Measurements from ENCODE around the gene SNRNP25.
"Not testable (repeated sequence)": the region's sequence is repeated elsewhere in the genome, so short reads cannot be mapped to it uniquely, and the experiment has no call there.

Gene SNRNP25

DNA sequence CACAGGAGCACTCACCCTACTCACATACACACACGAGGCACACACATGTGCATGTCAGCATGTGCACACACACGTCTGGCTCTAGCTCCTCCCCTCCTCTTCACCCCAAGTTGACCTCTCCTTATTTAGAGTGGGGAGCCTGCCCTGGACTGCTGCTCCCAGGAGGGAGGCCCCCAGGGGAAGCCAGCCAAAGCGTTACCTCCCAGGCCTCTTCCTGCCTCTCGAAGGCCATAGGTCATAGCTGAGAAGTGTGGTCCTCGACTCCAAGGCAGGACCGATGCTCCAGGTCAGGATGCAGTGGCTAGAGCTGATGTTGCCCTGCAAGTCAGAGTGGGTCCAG is 19.0 kb upstream of the SNRNP25 start:
- H3K4me3 ChIP-seq (ENCODE audit: low read depth, low read length): no peak overlapping the region
- H3K9me3 ChIP-seq (ENCODE audit: control insufficient read depth, insufficient read depth, low read length): no peaks in the 10 kb centered on the region
- H3K4me1 ChIP-seq (ENCODE audit: control insufficient read depth, insufficient read depth, low read length): no peaks in the 10 kb centered on the region
- H3K36me3 ChIP-seq (ENCODE audit: control insufficient read depth, insufficient read depth, low read length): peaks cover 9% of the 10 kb centered on the region; the same call in 1 of the 2 replicates
- no peak overlapping the region for H3K9ac ChIP-seq (ENCODE audit: low read depth, low read length)
- no peaks in the 10 kb centered on the region for H3K27me3 ChIP-seq (ENCODE audit: control insufficient read depth, insufficient read depth, low read length)
- H3K27ac ChIP-seq (ENCODE audit: low read depth, low read length): no peak overlapping the region

DNA sequence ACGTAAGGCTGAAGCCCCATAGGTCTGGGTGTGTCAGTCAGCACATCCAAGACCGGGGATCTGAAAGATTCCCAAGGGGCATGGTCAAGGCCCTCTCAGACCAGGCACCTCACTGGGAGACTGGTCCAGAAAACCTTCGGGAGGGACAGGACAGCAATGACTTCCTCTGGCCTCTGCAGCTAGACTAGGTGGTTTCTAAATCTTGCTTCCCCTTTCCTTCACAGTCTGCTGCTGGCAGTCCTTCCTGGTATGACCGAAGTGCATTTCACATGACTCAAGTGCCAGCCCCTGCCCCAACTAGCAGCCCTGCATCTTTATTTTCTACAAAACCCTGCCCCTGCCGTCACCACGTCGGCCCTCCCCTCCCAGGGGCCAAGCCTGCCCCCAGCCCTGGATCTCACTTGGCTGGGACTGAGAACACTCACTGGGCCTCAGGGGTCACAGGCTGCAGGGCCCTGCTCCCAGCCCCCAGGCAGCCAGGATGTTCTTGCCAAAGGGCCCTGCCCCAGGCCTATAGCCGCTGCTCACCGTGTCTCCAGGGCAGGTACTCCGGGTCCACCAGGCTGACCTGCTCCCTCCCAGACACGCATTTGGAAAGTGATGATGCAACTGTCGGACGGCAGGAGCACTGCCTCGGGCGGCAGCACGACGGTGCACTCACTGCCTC is 18.5 kb upstream of the SNRNP25 start:
- Histone ChIP-seq H3K27me3 (ENCODE audit: control insufficient read depth, insufficient read depth, low read length) (no peaks in the 10 kb centered on the region), H3K36me3 (ENCODE audit: control insufficient read depth, insufficient read depth, low read length) (peaks cover 14% of the 10 kb centered on the region), H3K9me3 (ENCODE audit: control insufficient read depth, insufficient read depth, low read length) (no peaks in the 10 kb centered on the region), H3K9ac (ENCODE audit: low read depth, low read length) (no peak overlapping the region), H3K27ac (ENCODE audit: low read depth, low read length) (no peak overlapping the region), H3K4me1 (ENCODE audit: control insufficient read depth, insufficient read depth, low read length) (no peaks in the 10 kb centered on the region), H3K4me3 (ENCODE audit: low read depth, low read length) (no peak overlapping the region)

DNA sequence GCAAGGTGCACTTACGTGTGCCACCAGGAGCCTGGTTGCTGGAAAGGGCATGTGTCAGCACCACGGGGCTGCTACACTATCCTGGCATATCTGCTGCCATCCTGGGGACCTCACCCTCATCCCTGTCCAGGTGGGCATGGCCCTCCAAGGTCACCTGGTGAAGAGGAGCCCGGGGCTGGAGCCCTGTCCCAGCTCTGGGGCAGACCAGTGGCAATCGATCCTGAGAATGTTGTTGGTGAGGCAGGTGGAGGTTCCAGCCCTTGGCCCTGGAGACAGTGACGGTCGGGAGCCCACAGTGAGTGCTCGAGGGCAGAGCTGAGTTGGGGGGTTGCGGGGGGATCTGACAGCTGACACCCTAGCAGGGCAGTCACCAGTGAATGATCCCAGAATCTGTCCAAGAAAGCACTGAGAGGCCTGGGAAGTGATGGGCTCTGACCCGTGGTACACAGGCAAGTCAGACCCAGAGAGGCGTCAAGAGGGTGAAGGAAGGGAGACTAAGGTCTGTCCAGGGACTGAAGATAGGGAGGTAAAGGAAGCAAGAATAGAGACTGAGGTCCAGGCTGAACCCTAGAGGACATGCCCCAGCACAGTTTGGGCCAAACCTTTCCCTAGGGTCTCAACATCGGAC is 17.8 kb upstream of the SNRNP25 start:
- H3K27ac ChIP-seq (ENCODE audit: low read depth, low read length): no peak overlapping the region
- no peaks in the 10 kb centered on the region for H3K9me3 ChIP-seq (ENCODE audit: control insufficient read depth, insufficient read depth, low read length)
- no peaks in the 10 kb centered on the region for H3K27me3 ChIP-seq (ENCODE audit: control insufficient read depth, insufficient read depth, low read length)
- no peak overlapping the region for H3K9ac ChIP-seq (ENCODE audit: low read depth, low read length)
- no peak overlapping the region for H3K4me3 ChIP-seq (ENCODE audit: low read depth, low read length)
- H3K36me3 ChIP-seq (ENCODE audit: control insufficient read depth, insufficient read depth, low read length): peaks cover 16% of the 10 kb centered on the region
- H3K4me1 ChIP-seq (ENCODE audit: control insufficient read depth, insufficient read depth, low read length): no peaks in the 10 kb centered on the region

DNA sequence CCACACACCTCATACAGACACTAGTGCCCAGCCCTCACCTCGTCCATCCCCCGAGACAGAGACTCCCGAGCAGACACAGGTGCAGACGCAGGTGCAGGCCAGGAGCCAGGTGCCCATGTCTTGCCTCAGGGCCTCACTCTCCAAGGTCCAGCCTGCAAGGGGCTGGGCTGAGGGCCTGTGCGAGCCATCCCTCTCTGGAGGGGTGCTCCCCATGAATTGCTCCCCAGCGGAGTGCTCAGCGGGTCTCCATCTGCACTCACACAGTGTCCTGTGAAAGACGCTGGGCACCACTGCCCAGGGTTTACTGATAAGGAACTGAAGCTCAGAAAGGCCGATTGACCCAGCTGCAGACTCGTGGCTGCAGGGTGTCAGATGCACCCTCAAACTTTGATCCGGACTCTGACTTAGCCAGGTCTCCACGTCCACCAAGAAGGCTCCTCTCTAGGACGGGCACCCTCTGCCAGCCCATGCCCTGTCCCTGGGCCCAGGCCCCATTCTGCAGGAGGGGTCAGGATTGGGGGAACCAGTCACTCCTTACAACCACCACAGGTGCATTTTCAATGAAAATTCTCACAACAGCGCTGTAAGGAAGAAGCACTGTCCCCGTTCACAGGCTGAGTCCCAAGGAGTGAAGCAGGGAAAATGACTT is 17.2 kb upstream of the SNRNP25 start:
- H3K4me1 ChIP-seq (ENCODE audit: control insufficient read depth, insufficient read depth, low read length): no peaks in the 10 kb centered on the region
- no peak overlapping the region for H3K9ac ChIP-seq (ENCODE audit: low read depth, low read length)
- H3K4me3 ChIP-seq (ENCODE audit: low read depth, low read length): no peak overlapping the region
- H3K9me3 ChIP-seq (ENCODE audit: control insufficient read depth, insufficient read depth, low read length): no peaks in the 10 kb centered on the region
- peaks cover 23% of the 10 kb centered on the region for H3K36me3 ChIP-seq (ENCODE audit: control insufficient read depth, insufficient read depth, low read length)
- H3K27me3 ChIP-seq (ENCODE audit: control insufficient read depth, insufficient read depth, low read length): no peaks in the 10 kb centered on the region
- no peak overlapping the region for H3K27ac ChIP-seq (ENCODE audit: low read depth, low read length)

DNA sequence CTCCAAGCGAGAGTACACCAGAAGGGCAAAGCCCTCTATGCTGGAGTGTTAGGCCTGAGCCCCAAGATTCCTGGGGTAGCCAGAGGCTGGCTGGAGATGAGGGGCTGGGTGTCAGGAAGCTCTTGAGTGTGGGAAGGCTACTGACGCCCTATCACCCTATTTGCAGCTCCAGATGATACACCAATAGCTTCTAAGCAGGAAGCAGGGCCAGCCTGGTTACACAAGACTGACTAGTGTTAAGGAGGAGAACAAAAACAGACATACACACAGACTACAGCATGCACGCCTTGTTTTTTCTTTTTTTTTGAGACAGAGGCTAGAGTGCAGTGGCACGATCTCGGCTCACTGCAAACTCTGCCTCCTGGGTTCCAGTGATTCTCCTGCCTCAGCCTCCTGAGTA is 16.1 kb upstream of the SNRNP25 start:
- Histone ChIP-seq H3K9me3 (ENCODE audit: control insufficient read depth, insufficient read depth, low read length) (0 out of 2 replicates have a peak, but pooled peaks cover 3% of the 10 kb centered on the region), H3K9ac (ENCODE audit: low read depth, low read length) (no peak overlapping the region), H3K27ac (ENCODE audit: low read depth, low read length) (no peak overlapping the region), H3K4me1 (ENCODE audit: control insufficient read depth, insufficient read depth, low read length) (no peaks in the 10 kb centered on the region), H3K36me3 (ENCODE audit: control insufficient read depth, insufficient read depth, low read length) (peaks cover 34% of the 10 kb centered on the region), H3K4me3 (ENCODE audit: low read depth, low read length) (no peak overlapping the region), H3K27me3 (ENCODE audit: control insufficient read depth, insufficient read depth, low read length) (no peaks in the 10 kb centered on the region)

DNA sequence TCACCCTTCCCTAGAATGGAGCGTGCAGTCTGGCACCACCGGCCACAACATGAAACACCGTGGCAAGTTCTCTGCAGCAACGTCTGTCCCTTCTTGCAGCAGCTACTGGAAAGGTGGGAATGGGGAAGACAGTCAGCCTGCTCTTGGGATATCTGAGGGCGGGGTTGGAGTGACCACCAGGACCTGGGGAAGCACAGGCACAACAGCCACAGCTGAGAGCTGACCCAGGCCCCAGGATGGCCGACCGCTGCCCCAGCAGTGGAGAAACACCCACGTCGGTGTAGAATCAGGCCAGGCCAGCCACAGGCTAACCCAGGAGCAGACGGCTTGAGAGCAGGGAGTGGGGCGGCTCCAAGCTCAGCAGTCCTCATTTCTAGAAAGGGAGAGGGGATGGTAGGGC is 15.4 kb upstream of the SNRNP25 start:
- H3K36me3 ChIP-seq (ENCODE audit: control insufficient read depth, insufficient read depth, low read length): peaks cover 41% of the 10 kb centered on the region
- not testable (repeated sequence) for H3K4me3 ChIP-seq (ENCODE audit: low read depth, low read length); H3K27ac ChIP-seq (ENCODE audit: low read depth, low read length)

DNA sequence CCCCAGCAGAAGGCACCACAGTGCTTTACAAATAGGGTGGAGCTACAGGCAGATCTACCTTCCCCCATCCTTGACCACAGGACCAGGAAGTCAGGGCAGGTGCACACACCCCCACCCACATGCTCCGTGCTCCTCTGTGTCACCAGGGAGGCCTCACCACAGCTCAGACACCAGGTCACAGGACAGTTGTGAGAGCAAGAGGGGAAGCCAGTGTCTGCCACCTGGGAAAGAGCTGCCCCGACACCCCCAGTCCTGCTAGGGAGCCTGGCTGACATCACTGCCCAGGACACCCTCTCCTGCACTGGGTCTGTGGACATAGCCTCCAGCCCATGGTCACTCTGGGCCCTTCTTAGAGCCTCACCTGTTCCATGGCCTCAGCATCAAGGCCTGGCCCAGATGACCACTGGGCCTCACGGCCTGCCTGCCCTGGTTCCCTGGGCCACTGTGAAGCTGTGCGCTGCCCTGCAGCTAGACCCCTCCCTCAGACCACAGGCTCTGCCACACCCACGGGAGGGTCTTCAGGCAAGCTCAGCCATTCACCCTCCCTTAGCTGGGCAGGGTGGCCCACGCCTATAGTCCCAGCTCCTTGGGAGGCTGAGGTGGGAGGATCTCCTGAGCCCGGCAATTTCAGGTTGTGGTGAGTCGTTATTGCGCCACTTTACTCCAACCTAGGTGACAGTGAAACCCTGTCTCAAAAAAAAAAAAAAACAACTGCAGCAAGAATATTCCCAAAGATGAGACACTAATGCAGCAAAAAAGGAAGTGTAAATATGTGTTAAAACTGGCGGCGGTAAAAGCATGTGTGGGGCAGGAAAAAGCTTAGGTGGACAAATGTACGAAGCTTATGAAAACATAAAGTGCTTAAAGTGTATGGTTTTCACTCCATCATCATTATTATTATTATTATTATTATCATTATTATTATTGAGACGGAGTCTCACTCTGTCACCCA is 14.4 kb upstream of the SNRNP25 start:
- Histone ChIP-seq H3K27ac (ENCODE audit: low read depth, low read length) (no peak overlapping the region), H3K9me3 (ENCODE audit: control insufficient read depth, insufficient read depth, low read length) (0 out of 2 replicates have a peak, but pooled peaks cover 3% of the 10 kb centered on the region), H3K27me3 (ENCODE audit: control insufficient read depth, insufficient read depth, low read length) (no peaks in the 10 kb centered on the region), H3K4me3 (ENCODE audit: low read depth, low read length) (no peak overlapping the region), H3K9ac (ENCODE audit: low read depth, low read length) (no peak overlapping the region), H3K36me3 (ENCODE audit: control insufficient read depth, insufficient read depth, low read length) (peaks cover 47% of the 10 kb centered on the region), H3K4me1 (ENCODE audit: control insufficient read depth, insufficient read depth, low read length) (no peaks in the 10 kb centered on the region)

More for the DNA sequence above, 15.4 kb upstream of the SNRNP25 start:
- H3K9ac ChIP-seq (ENCODE audit: low read depth, low read length); H3K4me1 ChIP-seq (ENCODE audit: control insufficient read depth, insufficient read depth, low read length); H3K27me3 ChIP-seq (ENCODE audit: control insufficient read depth, insufficient read depth, low read length); H3K9me3 ChIP-seq (ENCODE audit: control insufficient read depth, insufficient read depth, low read length): not testable (repeated sequence)

DNA sequence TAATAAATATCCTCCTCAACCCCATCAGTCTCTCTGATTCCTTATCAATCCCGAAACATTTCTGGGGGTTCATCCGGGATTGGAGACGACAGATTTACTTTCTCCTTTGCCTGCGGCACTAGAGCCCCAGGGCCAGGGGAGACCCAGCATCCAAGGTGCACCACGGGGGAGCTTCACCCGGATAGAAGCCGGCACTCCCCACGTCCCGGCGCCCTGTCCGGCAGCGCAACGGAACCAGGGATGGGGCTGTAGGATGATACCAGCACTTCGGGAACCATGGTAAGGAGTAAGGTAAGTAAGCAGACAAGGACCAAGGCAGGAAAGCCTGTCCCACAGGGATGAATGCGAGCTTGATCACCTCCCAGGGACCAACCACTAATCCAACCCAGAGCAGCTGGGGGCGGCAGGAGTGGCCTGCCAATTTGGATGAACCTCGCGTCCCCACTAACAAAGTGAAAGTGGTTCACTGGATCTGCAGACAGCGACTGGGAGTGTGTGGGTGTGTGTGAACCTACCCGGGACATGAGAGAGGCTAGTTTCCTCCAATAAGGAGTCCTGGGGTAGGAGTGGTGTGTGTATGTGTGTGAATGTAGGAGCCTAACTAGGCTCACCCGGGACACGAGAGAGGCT is 12.1 kb upstream of the SNRNP25 start:
- Histone ChIP-seq H3K4me1 (ENCODE audit: control insufficient read depth, insufficient read depth, low read length) (no peaks in the 10 kb centered on the region), H3K9me3 (ENCODE audit: control insufficient read depth, insufficient read depth, low read length) (0 out of 2 replicates have a peak, but pooled peaks cover 3% of the 10 kb centered on the region), H3K27ac (ENCODE audit: low read depth, low read length) (no peak overlapping the region), H3K27me3 (ENCODE audit: control insufficient read depth, insufficient read depth, low read length) (no peaks in the 10 kb centered on the region), H3K36me3 (ENCODE audit: control insufficient read depth, insufficient read depth, low read length) (peaks cover 67% of the 10 kb centered on the region), H3K4me3 (ENCODE audit: low read depth, low read length) (no peak overlapping the region), H3K9ac (ENCODE audit: low read depth, low read length) (no peak overlapping the region)

DNA sequence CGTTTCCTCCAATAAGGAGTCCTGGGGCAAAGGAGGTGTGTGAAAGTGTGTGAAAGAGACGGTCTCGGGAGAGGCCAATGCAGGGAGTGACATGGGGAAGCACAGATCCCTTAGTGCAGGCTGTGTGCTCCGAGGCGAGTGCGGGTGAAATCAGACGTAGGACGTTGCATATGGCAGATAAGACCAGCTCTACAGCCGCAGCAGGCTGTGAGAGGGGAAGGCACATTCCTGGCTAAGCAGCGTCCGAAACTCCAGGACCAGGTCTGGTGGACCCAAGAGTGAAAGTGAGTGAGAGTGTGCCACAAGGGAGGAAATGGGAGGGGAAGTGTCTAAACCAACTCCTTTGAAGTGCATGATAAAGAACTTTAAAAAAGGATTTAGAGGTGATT is 11.6 kb upstream of the SNRNP25 start:
- Histone ChIP-seq H3K27me3 (ENCODE audit: control insufficient read depth, insufficient read depth, low read length) (no peaks in the 10 kb centered on the region), H3K36me3 (ENCODE audit: control insufficient read depth, insufficient read depth, low read length) (peaks cover 72% of the 10 kb centered on the region), H3K4me3 (ENCODE audit: low read depth, low read length) (no peak overlapping the region), H3K9me3 (ENCODE audit: control insufficient read depth, insufficient read depth, low read length) (0 out of 2 replicates have a peak, but pooled peaks cover 3% of the 10 kb centered on the region), H3K27ac (ENCODE audit: low read depth, low read length) (no peak overlapping the region), H3K4me1 (ENCODE audit: control insufficient read depth, insufficient read depth, low read length) (no peaks in the 10 kb centered on the region), H3K9ac (ENCODE audit: low read depth, low read length) (no peak overlapping the region)

DNA sequence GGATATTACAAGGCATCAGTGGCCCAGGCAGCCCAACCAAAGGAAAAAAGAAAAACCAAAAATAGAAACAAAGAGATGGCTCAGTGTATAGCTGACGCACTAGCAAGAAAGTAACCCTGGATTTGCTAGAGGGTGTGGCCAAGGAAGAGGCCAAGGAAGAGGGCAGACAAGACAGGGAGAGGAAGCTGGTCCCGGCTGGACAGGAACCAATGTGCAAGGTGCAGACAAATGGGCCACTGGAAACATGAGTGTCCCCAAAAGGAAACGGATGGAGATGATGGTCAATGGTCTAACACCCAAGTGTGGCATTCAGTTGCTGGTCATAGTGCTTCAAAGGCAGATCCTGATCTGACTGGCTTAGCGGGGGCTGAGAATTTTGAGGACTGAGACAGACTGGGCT is 10.9 kb upstream of the SNRNP25 start:
- Histone ChIP-seq H3K27ac (ENCODE audit: low read depth, low read length) (no peak overlapping the region), H3K27me3 (ENCODE audit: control insufficient read depth, insufficient read depth, low read length) (no peaks in the 10 kb centered on the region), H3K4me1 (ENCODE audit: control insufficient read depth, insufficient read depth, low read length) (no peaks in the 10 kb centered on the region), H3K9me3 (ENCODE audit: control insufficient read depth, insufficient read depth, low read length) (0 out of 2 replicates have a peak, but pooled peaks cover 3% of the 10 kb centered on the region), H3K9ac (ENCODE audit: low read depth, low read length) (no peak overlapping the region), H3K4me3 (ENCODE audit: low read depth, low read length) (no peak overlapping the region), H3K36me3 (ENCODE audit: control insufficient read depth, insufficient read depth, low read length) (peaks cover 72% of the 10 kb centered on the region)
